ENCODE data around the gene SLC2A9. TPM values are rescaled to one million over a fixed set of nuclear protein-coding genes. Genes with fewer than 3 reads are reported as not detected.

SLC2A9 gene
- total RNA-seq, 4 donors from 2014 or later, result 8.0 to 18.7 (median 11.5) TPM

- no peaks in the 10 kb centered on the region for H3K36me3 ChIP-seq
- no peaks in the 10 kb centered on the region for H3K4me1 ChIP-seq
- no peaks in the 10 kb centered on the region for H3K9me3 ChIP-seq
- H3K27me3 ChIP-seq, result no peaks in the 10 kb centered on the region
- 74 to 85% methylated on average over 5 of the region's 5 CpGs for WGBS, 2 donors
- H3K27ac ChIP-seq, result no peak overlapping the region
- intact Hi-C loops (cut with DNase I), result no loop called here
- no peak for DNase-seq
- TF ChIP-seq POLR2A (IDR thresholded peaks at IDR 0.05) (no peak), CTCF (IDR thresholded peaks at IDR 0.05) (no peak)
- no peak overlapping the region for H3K4me3 ChIP-seq
These were observed 173.1 kb downstream of the SLC2A9 start for GRCh38 chr4:9847968-9848748.

DNA sequence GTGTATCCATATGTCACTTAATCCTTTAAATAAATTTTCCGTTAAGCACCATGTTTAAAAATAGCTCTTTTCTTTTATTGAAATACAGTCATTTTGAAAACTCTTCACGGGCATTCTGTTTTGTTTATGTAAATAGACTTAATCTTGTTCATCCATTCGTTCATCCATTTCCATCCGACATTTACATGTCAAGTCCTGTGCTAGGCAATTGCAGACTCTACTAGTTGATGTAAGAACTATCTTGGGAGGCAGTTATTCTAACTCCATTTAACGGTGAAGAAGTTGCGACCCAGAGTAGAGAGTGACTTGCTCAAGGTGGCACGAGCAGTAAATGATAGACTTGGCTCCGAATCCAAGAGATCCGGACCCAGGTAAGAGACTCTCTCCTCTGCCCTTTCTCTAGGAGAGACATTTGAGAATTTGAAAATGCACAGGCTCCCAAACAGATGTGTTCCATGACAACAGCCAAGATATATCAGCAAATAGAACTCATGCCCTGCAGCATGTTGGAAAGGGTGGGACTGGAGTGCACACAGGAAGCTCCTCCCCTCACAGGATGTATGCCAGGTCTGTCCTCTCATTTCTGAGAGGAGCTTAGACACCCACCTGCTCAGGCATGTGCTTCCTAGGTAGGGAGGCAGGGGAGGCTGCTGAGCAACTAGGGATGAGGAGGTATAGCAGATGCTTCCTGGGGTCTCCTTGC is 175.4 kb downstream of the SLC2A9 start:
- WGBS, 2 donors, result 68 to 81% methylated on average over 9 of the region's 9 CpGs
- intact Hi-C loops (cut with DNase I), result no loop called here

DNA sequence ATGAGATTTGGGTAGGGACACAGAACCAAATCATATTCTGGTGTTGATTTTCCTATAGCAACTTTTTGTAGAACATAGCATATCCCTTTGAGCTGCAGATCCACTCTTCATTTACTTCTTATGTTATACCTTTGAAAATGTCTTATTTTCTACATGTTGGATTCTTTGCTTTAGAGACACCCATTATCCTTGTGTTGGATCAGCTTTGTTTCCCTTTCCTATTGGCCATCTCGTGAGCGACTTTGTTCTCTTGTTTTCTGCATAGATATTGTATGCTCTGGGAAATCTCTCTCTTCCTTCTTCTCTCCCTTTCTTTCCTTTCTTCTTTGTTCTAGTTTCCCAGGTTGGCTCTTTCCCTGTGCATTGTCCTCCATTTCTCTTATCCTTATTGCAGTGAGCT is 180.2 kb downstream of the SLC2A9 start:
- intact Hi-C loops (cut with DNase I), result no loop called here
- no peak for DNase-seq
- H3K27me3 ChIP-seq, result no peaks in the 10 kb centered on the region
- H3K4me3 ChIP-seq, result no peak overlapping the region
- 84 to 94% methylated on average over 2 of the region's 2 CpGs for WGBS, 2 donors
- H3K36me3 ChIP-seq, result no peaks in the 10 kb centered on the region
- H3K9me3 ChIP-seq, result peaks cover 0 to 18% (median 0%) of the 10 kb centered on the region in 3 donors
- no peaks in the 10 kb centered on the region for H3K4me1 ChIP-seq
- TF ChIP-seq POLR2A (IDR thresholded peaks at IDR 0.05) (no peak), CTCF (IDR thresholded peaks at IDR 0.05) (no peak)
- no peak overlapping the region for H3K27ac ChIP-seq

More for the DNA sequence above, 175.4 kb downstream of the SLC2A9 start:
- no peak for TF ChIP-seq POLR2A (IDR thresholded peaks at IDR 0.05)
- no peak for TF ChIP-seq CTCF (IDR thresholded peaks at IDR 0.05)
- peaks cover 0 to 7% (median 0%) of the 10 kb centered on the region in 3 donors for H3K9me3 ChIP-seq
- no peaks in the 10 kb centered on the region for H3K4me1 ChIP-seq
- H3K27ac ChIP-seq, result no peak overlapping the region
- DNase-seq, result no peak
- no peaks in the 10 kb centered on the region for H3K36me3 ChIP-seq
- no peaks in the 10 kb centered on the region for H3K27me3 ChIP-seq
- H3K4me3 ChIP-seq, result no peak overlapping the region

DNA sequence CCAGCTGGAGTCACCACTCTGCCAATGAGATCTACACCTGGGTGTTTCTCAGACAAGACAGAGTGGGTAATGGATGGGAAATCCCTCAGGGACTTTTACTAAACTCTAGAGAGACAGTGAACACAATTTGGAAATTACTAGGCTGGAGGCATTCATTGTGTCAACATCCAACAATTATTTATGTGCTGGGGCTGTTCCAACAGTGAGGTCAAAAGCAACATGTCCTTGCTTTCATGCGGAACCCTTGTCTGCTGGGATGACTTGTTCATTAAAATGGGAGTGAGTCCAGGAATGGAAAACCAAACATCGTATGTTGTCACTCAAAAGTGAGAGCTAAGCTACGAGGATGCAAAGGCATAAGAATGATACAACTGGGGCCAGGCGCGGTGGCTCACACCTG is 185.9 kb downstream of the SLC2A9 start:
- DNase-seq, result no peak
- intact Hi-C loops (cut with DNase I), result no loop called here

More for the DNA sequence above, 185.9 kb downstream of the SLC2A9 start:
- Histone ChIP-seq H3K27me3 (no peaks in the 10 kb centered on the region), H3K9me3 (peaks cover 0 to 5% (median 0%) of the 10 kb centered on the region in 3 donors), H3K4me1 (no peaks in the 10 kb centered on the region), H3K4me3 (no peak overlapping the region), H3K36me3 (peaks cover 0 to 21% (median 0%) of the 10 kb centered on the region in 3 donors), H3K27ac (no peak overlapping the region)
- 45 to 51% methylated on average over 5 of the region's 5 CpGs for WGBS, 2 donors
- TF ChIP-seq CTCF (IDR thresholded peaks at IDR 0.05), result no peak
- no peak for TF ChIP-seq POLR2A (IDR thresholded peaks at IDR 0.05)
